Sigmoid colon (tissue), 7 donors: ENCODE results near the gene NDC80. TPM values are rescaled to one million over a fixed set of nuclear protein-coding genes. Genes with fewer than 3 reads are reported as not detected.

ENCODE experiments used
- DNase-seq: peaks from one replicate; pipeline ENCODE4 v3.0.0-alpha.2; 2019
- H3K27ac ChIP-seq, 4 donors: fragments of 200-600 bp; sonication (generic); one replicate each; pipeline ENCODE4 v1.5.1; 2016 to 2019; ENCODE audit warnings: mild to moderate bottlenecking in 1 of 4
- H3K27me3 ChIP-seq, 3 donors: fragments of 200-600 bp; sonication (generic); one replicate each; pipeline ENCODE4 v1.5.1; 2019; ENCODE audit warnings: mild to moderate bottlenecking in 1 of 3
- H3K36me3 ChIP-seq, 4 donors: fragments of 200-600 bp; sonication (generic); one replicate each; pipeline ENCODE4 v1.5.1; 2016 to 2019
- H3K4me1 ChIP-seq, 4 donors: fragments of 200-600 bp; sonication (generic); one replicate each; pipeline ENCODE4 v1.5.1; 2017 to 2019
- H3K4me3 ChIP-seq, 4 donors: fragments of 200-600 bp; sonication (generic); one replicate each; pipeline ENCODE4 v1.5.1; 2017 to 2019; ENCODE audit warnings: mild to moderate bottlenecking in 2 of 4, moderate library complexity in 1 of 4
- H3K9me3 ChIP-seq, 4 donors: fragments of 200-600 bp in 3 of 4; sonication (generic) in 3 of 4; one replicate each; pipeline versions ENCODE4 v1.5.1 to v1.6.1; 2013 to 2019
- CTCF ChIP-seq, 4 experiments: fragments of 450-650 bp in 3 of 4; fragments of 200-600 bp in 1 of 4; IDR thresholded peaks; one replicate each; pipeline ENCODE4 v1.5.1; 2016 to 2019; ENCODE audit warnings: antibody characterized with exemption in 4 of 4, mild to moderate bottlenecking in 3 of 4, moderate library complexity in 2 of 4
- EP300 ChIP-seq, 4 donors: sonication (generic); formaldehyde crosslinking; IDR thresholded peaks; one replicate each; pipeline ENCODE4 v1.6.1; 2017; ENCODE audit warnings: antibody characterized with exemption in 4 of 4
- POLR2A ChIP-seq, 2 donors: fragments of 450-650 bp; IDR thresholded peaks; one replicate each; pipeline ENCODE4 v1.6.1; 2016; ENCODE audit warnings: antibody characterized with exemption in 2 of 2, mild to moderate bottlenecking in 2 of 2, moderate library complexity in 2 of 2
- POLR2AphosphoS5 ChIP-seq, 4 donors: sonication (generic); formaldehyde crosslinking; IDR thresholded peaks; one replicate each; pipeline ENCODE4 v1.6.1; 2017; ENCODE audit warnings: antibody characterized with exemption in 4 of 4
- WGBS, 2 donors: extraction: QIAGEN DNeasy Blood & Tissue Kit; methylation state at CpG; one replicate each; pipeline ENCODE4 v1.1.7; 2013; 5-methylcytosine and 5-hydroxymethylcytosine counted together
- intact Hi-C: fragments of 100-400 bp; cut with DNase I; formaldehyde crosslinking; loops from one replicate; pipeline ENCODE4 v1.15.1; 2023
- polyA plus RNA-seq, 3 donors: library from polyadenylated mRNA; stranded (reverse); fragments of 200-250 nt; gene quantifications; one replicate each; pipeline ENCODE4 v1.2.3, GENCODE V29; 2013
- total RNA-seq, 4 donors: library from RNA; depleted of rRNA; stranded (reverse); fragments of >200 nt; gene quantifications; one replicate each; pipeline ENCODE4 v1.1.0, GENCODE V29; 2016
- donor health status: healthy with polysubstance abuse.
- donor health status: Bipolar disorder and iron deficiency.
- donor health status: healthy.

NDC80 gene
- total and polyA plus RNA-seq, 7 donors, result 0.36 to 12.6 (median 1.2) TPM; not detected in 2

GRCh38 chr18:2588666-2589344 is 17.4 kb downstream of the NDC80 start:
- TF ChIP-seq CTCF (IDR thresholded peaks at IDR 0.05), result no peak
- no peak for TF ChIP-seq EP300 (IDR thresholded peaks at IDR 0.05)
- no peak for TF ChIP-seq POLR2A (IDR thresholded peaks at IDR 0.05)
- TF ChIP-seq POLR2AphosphoS5 (IDR thresholded peaks at IDR 0.05), result no peak
- intact Hi-C loops, result no loop called here
- DNase-seq, result no peak

GRCh38 chr18:2589345-2590068 is 18.1 kb downstream of the NDC80 start:
- Histone ChIP-seq H3K4me3 (no peak overlapping the region), H3K27ac (no peak overlapping the region), H3K36me3 (no peaks in the 10 kb centered on the region), H3K9me3 (no peaks in the 10 kb centered on the region), H3K4me1 (no peaks in the 10 kb centered on the region), H3K27me3 (no peaks in the 10 kb centered on the region)
- WGBS, 2 donors, result 82 to 94% methylated on average over 3 of the region's 3 CpGs
- intact Hi-C loops, result no loop called here
- no peak for DNase-seq
- TF ChIP-seq POLR2AphosphoS5 (IDR thresholded peaks at IDR 0.05) (no peak), EP300 (IDR thresholded peaks at IDR 0.05) (no peak)

More at GRCh38 chr18:2588666-2589344, 17.4 kb downstream of the NDC80 start:
- Histone ChIP-seq H3K27me3 (no peaks in the 10 kb centered on the region), H3K27ac (no peak overlapping the region), H3K9me3 (no peaks in the 10 kb centered on the region), H3K36me3 (no peaks in the 10 kb centered on the region), H3K4me1 (no peaks in the 10 kb centered on the region), H3K4me3 (no peak overlapping the region)
- WGBS, 2 donors, result 85 to 90% methylated on average over 5 of the region's 5 CpGs

GRCh38 chr18:2590303-2590702 is 18.9 kb downstream of the NDC80 start:
- H3K27ac ChIP-seq, result no peak overlapping the region
- intact Hi-C loops, result no loop called here
- 95 to 97% methylated on average over 2 of the region's 2 CpGs for WGBS, 2 donors

GRCh38 chr18:2597639-2598038 is 26.3 kb downstream of the NDC80 start:
- intact Hi-C loops, result no loop called here
- no peak overlapping the region for H3K4me3 ChIP-seq
- no peak overlapping the region for H3K27ac ChIP-seq
- H3K9me3 ChIP-seq, result no peaks in the 10 kb centered on the region
- no peaks in the 10 kb centered on the region for H3K4me1 ChIP-seq
- DNase-seq, result no peak
- no peaks in the 10 kb centered on the region for H3K27me3 ChIP-seq
- H3K36me3 ChIP-seq, result no peaks in the 10 kb centered on the region
- TF ChIP-seq CTCF (IDR thresholded peaks at IDR 0.05) (no peak), POLR2AphosphoS5 (IDR thresholded peaks at IDR 0.05) (no peak), EP300 (IDR thresholded peaks at IDR 0.05) (no peak), POLR2A (IDR thresholded peaks at IDR 0.05) (no peak)
- WGBS, 2 donors, result 88 to 94% methylated on average over 5 of the region's 5 CpGs

More at GRCh38 chr18:2590303-2590702, 18.9 kb downstream of the NDC80 start:
- TF ChIP-seq EP300 (IDR thresholded peaks at IDR 0.05), result no peak
- TF ChIP-seq POLR2A (IDR thresholded peaks at IDR 0.05), result no peak
- no peak for TF ChIP-seq CTCF (IDR thresholded peaks at IDR 0.05)
- no peak for TF ChIP-seq POLR2AphosphoS5 (IDR thresholded peaks at IDR 0.05)
- H3K9me3 ChIP-seq, result no peaks in the 10 kb centered on the region
- no peaks in the 10 kb centered on the region for H3K4me1 ChIP-seq
- H3K27me3 ChIP-seq, result no peaks in the 10 kb centered on the region
- no peak for DNase-seq
- no peaks in the 10 kb centered on the region for H3K36me3 ChIP-seq
- no peak overlapping the region for H3K4me3 ChIP-seq

- H3K27me3 ChIP-seq, result no peaks in the 10 kb centered on the region
- H3K4me1 ChIP-seq, result no peaks in the 10 kb centered on the region
- no peak for DNase-seq
- H3K9me3 ChIP-seq, result no peaks in the 10 kb centered on the region
- TF ChIP-seq POLR2A (IDR thresholded peaks at IDR 0.05) (no peak), POLR2AphosphoS5 (IDR thresholded peaks at IDR 0.05) (no peak), CTCF (IDR thresholded peaks at IDR 0.05) (no peak), EP300 (IDR thresholded peaks at IDR 0.05) (no peak)
- no peak overlapping the region for H3K4me3 ChIP-seq
- intact Hi-C loops, result no loop called here
- H3K27ac ChIP-seq, result no peak overlapping the region
- no peaks in the 10 kb centered on the region for H3K36me3 ChIP-seq
Observed at GRCh38 chr18:2602844-2603243, 31.5 kb downstream of the NDC80 start.
